SU-DHL-6 (cell line): Measurements from ENCODE around the gene C3.

Experiments
- EZH2phosphoT487 ChIP-seq: fragments of 200-600 bp; sonication (generic), shearing (Covaris generic); conservative IDR thresholded peaks from 2 replicates; pipeline ENCODE4 v1.6.1; 2018; ENCODE audit warnings: mild to moderate bottlenecking, antibody characterized with exemption, low read length, moderate library complexity, mixed read lengths
- TF ChIP-seq, protein P1 (sequence below): fragments of 200-600 bp; sonication (generic); IDR thresholded peaks from one replicate; pipeline ENCODE4 v1.5.1; 2017; ENCODE audit warnings: antibody characterized with exemption, mild to moderate bottlenecking, low read length, moderate library complexity; ENCODE audit not compliant: insufficient read depth, poor library complexity, severe bottlenecking

DNA sequence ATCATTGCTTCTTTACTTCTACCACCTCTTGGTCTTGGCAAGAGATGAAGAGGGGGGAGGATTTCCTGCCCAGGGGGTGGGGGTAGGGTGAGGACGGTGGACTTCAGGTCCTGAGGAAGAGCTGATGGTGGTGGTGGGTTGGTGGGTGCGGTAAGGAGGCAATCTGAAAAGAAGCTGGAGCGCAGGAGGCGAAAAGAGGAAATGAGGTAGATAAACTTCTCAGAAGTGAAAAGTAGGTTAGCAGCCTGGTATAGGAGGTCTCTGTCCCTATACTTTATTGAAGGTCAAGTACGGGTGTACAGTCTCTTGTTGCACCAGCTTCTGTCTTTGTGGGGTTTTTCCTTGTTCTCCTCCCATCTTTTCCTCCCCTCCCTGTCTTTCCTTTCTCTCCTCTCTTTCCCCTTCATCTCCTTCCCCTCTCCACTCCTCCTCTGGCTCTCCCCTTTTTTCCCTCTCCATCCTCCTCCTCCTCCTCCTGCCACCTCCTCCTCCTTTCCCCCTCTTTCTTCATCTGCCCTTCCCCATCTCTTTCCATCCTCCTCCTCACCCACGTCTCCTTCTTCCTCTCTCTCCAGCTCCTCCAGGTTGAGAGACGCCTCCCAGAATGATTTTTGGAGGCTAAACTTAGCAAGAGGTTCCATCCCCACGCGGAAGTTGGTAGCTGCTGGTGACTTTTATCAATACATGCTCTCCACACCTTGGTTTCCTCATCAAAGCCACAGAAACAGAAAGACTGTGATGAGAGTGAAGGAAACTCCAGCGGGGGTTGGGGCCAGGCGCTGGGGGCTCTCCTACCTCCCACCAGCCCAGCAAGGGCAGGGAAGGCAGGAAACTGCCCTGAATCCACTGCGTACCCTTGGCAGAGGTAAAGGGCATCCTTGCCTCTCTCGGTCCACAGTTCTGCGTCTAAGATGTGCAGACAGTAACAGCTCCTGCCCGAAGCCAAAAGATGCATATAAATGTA, 65.8 kb downstream of the C3 start:
- TF ChIP-seq, protein P1, sequence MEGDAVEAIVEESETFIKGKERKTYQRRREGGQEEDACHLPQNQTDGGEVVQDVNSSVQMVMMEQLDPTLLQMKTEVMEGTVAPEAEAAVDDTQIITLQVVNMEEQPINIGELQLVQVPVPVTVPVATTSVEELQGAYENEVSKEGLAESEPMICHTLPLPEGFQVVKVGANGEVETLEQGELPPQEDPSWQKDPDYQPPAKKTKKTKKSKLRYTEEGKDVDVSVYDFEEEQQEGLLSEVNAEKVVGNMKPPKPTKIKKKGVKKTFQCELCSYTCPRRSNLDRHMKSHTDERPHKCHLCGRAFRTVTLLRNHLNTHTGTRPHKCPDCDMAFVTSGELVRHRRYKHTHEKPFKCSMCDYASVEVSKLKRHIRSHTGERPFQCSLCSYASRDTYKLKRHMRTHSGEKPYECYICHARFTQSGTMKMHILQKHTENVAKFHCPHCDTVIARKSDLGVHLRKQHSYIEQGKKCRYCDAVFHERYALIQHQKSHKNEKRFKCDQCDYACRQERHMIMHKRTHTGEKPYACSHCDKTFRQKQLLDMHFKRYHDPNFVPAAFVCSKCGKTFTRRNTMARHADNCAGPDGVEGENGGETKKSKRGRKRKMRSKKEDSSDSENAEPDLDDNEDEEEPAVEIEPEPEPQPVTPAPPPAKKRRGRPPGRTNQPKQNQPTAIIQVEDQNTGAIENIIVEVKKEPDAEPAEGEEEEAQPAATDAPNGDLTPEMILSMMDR: no peak
- TF ChIP-seq EZH2phosphoT487: no peak
